GM19023 (cell line): ENCODE measurements around the gene MICAL3.
A peak's percentile ranks its signal among the peaks of the same experiment; 100 is the strongest.
"Not testable (repeated sequence)": the region's sequence is repeated elsewhere in the genome, so short reads cannot be mapped to it uniquely, and the experiment has no call there.

ENCODE experiments used
- ATAC-seq: cut with Tn5 transposase; IDR thresholded peaks from one replicate; pipeline ENCODE4 v1.9.1; 2021; ENCODE audit warnings: mild to moderate bottlenecking, moderate library complexity; ENCODE audit not compliant: unreplicated experiment

Gene MICAL3

GRCh38 chr22:17773606-17774205 lies 250.7 kb downstream of the MICAL3 start:
- ATAC-seq, result no peak

DNA sequence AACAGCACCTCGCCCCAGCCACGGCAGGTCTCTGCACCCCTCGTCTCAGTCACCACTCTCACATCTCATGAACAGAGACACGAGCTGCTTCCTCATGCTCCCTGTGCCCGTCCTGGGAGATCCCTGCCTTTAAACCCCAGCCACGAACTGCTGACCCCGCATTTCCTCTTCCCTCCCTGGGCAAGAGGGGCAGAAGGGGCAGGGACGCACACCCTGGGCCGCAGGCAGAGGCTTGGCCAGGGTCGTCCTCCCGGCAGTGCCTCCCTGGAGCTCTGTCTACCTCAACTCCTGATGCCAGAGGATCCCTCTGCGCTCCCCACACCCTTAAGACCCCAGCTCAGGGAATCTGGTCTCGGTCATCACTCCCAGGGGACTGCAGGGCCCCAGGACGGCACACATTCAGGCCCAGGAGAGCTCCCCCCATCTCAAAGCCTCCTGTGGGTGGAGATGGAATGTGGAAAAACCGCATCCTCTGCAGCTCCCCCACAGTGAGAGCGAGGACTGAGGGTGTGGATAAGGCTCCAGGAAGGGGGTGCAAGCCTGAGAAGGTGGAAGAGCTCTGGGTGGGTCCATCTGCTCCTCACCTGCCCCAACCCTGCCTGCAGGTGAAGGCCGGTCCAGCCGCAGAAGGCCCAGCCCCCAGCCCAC lies 251.3 kb downstream of the MICAL3 start:
- ATAC-seq, result no peak

- no peak for ATAC-seq
Measured at GRCh38 chr22:17772249-17772957, 252.0 kb downstream of the MICAL3 start.

DNA sequence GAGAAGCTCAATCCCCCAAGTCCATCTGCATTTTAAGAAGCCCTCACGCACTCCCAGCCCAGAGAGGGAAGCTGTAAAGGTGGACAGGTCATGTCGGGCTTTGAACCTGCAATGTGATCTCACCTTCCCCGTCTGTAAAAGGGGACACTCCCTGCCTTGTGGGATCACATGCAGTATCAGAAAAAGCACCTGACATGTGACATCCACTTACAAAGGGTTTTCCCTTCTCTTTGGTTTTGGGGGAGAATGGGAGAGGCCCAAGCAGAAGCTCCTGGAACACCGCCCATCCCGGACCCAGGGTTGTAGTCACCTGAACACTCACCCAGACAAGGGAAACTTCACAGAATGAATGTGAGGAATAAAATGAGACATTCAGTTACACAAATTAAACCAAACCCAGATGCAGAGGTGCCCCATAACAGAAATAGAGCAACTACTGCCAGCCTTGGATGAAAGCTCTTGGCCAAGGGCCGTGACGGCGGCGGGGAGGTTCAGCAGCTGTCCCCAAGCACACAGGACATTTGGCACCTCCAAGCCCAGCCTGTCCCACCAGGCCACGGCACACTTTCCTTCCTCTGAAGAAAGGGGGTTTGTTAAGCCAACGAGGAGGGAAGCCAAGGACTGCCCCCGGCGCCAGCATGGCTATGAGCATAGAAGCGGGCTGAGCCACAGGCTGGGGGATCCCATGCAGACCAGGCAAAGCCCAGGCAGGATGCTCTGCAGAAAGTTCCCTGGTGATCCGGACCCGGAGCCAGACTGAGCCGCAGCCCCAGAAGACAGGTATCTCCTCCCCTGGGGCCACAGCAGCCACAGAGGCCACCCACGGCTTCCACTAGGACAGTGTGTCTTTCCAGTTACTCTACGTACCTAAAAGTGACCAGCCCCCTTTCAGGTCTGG lies 253.9 kb downstream of the MICAL3 start:
- no peak for ATAC-seq

- ATAC-seq, result no peak
Measured at GRCh38 chr22:17769716-17770082, 254.7 kb downstream of the MICAL3 start.

GRCh38 chr22:17769013-17769715 lies 255.2 kb downstream of the MICAL3 start:
- ATAC-seq, result no peak

DNA sequence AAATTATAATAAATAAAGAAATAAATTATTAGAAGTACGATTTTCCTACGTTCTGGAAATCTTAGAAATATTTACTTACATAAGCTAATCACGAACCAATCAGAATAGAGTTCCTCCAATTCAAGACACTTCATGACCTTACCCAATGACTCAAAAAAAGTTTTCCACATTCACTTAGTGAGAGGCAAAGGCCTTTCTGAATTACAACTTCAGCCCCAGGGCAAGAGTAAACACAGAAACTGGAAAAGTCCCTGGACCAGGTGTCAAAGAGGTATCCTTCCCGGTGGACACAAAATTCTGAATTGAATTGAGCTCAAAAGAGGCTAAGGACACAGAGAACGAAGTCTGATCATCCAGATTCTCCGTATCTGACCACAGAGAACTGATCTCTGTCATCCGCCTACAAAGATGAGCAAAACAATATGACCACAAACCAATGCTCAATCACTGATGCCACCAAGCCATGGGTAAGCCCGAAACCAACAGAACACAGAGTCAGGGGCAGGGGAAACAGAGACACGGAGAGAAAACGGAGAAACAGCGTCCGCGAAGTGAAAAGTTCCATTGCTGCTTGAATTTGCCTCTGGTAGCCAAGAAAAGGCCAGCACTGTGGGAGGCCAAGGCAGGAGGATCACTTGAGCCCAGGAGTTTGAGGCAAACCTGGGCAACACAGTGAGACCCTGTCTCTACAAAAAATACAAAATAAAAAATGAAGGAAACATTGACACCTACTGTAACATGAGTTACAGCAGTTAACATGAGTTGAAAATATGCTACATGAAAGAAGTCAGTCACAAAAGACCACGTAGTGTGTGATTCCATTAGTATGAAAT lies 256.9 kb downstream of the MICAL3 start:
- peak; percentile 79 for ATAC-seq

DNA sequence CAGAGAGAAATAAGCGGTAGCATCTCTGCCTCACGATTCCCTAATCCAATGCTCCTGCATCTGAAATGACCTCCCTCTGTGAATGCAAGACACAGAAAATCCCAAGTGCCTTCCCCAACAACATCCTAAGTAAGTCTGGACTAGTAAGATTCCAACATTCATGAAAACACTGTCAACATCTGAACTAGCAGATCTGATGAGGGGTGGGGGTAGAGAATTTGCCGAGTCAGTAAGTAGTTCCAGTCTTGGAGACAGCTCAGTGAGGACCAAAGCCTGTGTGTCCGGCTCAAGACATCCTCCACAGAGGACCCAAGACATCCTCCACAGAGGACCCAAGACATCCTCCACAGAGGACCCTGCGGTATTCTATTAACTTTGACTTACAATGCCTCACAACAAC lies 259.5 kb downstream of the MICAL3 start:
- ATAC-seq, result not testable (repeated sequence)

DNA sequence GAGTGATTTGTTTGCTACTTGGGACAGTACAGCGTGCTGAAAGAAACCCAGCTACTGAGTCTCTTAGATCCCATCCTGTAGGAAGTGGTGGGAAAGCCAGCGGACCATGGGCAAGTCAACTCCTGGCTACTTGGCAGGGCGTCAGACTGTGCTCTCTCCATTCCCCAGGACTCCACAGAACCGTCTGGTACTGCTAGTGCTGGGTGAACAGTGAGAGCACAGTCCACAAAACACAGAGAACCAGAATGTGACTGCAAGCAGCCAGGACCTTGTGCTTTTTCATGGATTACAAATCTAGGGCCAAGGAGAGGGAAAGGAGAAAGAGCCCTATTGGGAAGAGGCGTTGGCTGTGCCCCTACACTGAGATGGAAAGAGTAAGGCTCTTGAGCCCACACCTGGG lies 260.3 kb downstream of the MICAL3 start:
- no peak for ATAC-seq

DNA sequence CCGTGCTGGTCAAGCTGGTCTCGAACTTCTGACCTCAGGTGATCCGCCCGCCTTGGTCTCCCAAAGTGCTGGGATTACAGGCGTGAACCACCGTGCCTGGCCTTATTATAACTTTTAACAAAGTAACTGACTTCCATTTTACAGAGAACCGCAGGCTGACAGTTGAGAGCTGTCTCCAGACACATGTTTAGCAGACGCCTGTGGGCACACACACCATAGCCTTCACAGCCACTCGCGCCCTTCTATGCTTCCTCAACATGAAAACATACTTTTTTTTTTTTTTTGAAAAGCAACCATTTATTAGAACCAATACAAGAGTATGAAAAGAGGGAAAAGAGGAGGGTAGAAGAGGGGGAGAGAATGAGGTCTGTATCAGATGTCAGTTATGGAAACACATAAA lies 260.9 kb downstream of the MICAL3 start:
- not testable (repeated sequence) for ATAC-seq

GRCh38 chr22:17761138-17761488 lies 263.2 kb downstream of the MICAL3 start:
- no peak for ATAC-seq

DNA sequence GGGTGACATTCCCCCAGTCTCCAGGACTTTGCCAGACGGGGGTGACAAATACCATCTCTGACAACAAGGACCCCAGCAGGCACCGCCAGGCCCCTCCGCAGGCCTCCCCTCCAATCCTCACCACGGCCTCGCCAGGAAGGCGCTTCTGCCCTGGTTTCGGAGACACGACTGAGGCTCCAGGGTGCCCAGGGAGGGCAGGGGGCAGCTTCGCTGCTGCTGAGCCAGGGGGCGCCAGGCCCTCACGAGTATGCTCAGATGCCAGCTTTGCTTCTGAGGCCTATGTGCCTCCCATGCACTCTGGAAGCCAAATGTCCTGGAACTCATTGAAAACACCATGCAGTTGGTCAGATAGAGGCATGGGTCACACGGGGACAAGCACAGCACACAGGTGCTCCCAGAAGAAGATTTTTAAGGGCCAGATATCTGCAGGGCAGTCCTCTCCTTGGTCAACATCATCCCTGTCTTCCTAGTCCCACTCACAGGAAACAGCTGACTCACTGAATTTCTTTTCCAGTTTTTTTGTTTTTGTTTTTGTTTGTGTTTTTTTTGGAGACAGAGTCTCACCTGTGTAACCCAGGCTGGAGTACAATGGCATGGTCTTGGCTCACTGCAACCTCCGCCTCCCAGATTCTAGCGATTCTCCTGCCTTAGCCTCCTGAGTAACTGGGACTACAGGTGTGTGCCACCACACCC lies 270.0 kb downstream of the MICAL3 start:
- no peak for ATAC-seq

- ATAC-seq, result no peak
Measured at GRCh38 chr22:17753401-17753989, 270.9 kb downstream of the MICAL3 start.

- no peak for ATAC-seq
Measured at GRCh38 chr22:17751596-17751995, 272.8 kb downstream of the MICAL3 start.

DNA sequence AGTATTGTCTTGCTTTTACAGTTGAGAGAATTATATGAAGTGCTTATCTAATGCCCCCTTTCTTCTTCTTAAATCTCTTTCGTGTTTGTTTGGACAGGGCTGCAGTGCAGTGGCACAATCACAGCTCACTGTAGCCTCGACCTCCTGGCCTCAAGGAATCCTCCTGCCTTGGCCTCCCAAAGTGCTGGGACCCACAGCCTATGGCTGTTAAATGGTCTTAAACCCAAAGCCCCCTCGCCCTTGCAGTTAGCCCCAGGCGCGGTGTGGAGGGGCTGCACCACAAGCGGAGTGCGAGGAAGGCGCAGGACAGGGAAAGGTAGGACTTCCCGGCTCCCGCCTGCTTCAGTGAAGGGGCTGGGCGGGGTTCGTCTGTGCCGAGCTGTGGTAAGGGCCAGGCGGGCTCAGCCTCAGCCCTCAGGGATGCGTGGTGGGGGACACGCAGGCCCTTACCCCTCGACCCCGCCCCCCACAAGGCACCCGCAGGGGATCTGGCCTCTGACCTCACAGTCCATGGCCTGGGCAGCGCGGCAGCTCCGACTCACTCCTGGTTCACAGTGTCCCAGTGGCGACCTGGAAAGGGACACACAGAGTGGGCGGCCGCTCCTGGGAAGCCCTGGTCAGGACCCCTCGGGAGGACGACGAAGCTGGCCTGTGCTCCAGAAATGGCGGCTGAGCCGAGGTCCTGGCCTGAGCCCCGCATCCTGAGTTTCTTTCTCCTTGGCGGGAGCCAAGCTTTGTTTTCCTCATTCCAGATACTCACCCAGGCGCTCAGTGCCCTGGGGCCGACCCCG lies 274.6 kb downstream of the MICAL3 start:
- ATAC-seq, result no peak

- ATAC-seq, result no peak
Measured at GRCh38 chr22:17748555-17749353, 275.6 kb downstream of the MICAL3 start.

DNA sequence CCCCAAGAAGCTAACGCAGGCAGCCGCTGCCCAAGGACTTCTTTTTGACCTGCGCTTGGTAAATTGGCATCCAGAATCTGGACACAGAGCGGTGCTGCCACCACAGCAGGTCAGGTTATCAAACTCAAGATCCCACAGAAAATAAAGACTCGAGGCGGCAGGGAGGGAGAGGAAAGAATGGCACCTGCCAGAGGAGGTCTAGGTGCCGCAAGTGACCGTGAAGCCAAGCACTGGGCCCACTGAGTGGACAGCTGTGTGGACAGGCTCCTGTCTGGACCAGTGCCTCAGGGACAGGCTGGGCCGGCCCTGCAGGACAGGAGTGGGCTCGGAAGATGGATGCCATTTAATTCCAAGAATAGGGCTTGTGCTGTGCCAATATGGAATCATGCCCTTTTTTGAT lies 277.4 kb downstream of the MICAL3 start:
- no peak for ATAC-seq
